GM19395 (cell line): ENCODE measurements around the gene CTNNA3.

ENCODE experiments used
- ATAC-seq: cut with Tn5 transposase; IDR thresholded peaks from one replicate; pipeline ENCODE4 v1.9.1; 2021; ENCODE audit warnings: mild to moderate bottlenecking, moderate library complexity; ENCODE audit not compliant: unreplicated experiment

CTNNA3 gene

DNA sequence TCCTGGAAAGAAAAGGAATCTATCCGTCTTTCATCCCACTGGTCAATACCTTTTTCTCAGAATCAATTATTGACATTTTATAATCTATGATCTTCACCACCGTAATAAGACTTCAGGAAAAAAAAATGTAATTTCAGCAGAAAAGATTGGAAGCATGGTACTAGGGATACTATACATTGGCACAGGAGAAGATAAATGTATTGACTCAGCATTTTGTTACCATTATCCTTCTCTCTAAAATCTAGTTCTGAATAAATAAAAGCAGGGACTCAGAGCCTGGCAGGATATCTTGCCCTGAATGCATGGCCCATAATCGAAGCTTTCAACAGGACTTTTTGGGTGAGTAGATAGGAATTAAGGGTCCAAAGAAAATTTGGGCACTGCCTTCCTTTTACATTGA is 649.5 kb downstream of the CTNNA3 start:
- ATAC-seq = no peak

DNA sequence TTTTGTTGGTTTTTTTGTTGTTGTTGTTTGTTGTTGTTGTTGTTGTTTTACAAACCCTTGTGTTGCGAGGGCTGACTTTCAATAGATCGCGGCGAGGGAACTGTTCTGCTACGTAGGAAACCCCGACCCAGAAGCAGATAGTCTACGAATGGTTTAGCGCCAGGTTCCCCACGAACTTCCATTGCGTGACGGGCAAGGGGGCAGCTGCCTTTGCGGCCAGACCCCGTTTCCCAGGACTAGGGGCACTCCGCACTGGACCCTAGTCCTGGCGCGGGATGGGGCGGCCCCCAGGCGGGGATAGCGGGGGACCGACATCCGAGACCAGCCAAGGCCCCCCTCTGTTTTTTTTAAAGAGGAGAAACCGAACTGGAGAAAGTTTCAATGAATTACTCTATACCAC is 650.6 kb downstream of the CTNNA3 start:
- ATAC-seq = no peak

DNA sequence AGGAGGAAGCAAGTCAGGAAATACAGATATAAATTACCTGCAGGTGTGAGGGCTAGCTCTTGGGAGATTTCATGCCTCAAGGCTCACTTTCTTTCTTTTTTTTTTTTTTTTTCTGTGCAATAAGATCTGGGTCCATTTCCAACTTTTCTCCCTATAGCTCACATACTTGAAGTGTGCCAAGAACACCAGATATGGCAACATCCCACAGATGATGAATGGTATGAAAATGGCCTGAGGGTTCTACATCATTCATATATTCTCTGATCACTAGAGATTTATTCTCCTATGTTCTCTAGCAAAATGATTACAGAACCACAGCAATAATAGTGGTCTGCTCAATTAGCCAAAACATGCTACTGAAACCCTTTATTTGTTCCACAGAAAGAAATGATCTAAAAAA is 653.0 kb downstream of the CTNNA3 start:
- ATAC-seq = no peak

DNA sequence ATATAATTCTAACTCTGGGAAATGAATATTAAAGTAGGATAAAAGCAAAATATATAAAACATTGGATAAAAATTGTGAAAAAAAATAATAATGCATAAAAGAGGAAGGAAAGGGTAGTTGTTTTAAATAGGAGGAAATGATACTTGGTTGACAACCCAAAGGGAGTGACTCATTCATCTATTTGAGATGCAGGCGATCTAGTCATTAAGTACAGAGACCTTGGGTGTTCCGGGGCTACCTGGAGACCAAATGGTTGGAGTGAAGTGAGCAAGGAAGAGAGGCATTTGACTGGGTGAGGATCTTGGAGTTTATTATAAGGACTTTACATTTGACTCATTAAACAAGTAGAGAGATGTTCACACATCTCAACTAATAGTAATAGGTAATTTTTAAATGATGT is 659.2 kb downstream of the CTNNA3 start:
- ATAC-seq = no peak

DNA sequence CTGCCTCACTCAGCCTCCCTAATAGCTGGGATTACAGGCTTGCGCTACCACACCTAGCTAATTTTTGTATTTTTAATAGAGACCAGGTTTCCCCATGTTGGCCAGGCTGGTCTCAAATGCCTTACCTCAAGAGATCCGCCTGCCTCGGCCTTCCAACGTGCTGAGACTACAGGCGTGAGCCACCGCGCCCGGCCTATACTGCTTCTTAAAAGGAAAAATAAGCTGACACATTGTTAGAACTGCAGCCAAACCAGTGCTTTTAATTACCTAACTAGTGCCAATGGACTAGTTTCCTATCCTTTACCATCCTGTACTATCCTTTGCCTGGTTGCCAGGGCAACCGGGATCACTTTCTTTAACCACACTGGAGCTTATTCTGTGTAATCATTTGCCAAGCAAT is 662.1 kb downstream of the CTNNA3 start:
- no peak for ATAC-seq

DNA sequence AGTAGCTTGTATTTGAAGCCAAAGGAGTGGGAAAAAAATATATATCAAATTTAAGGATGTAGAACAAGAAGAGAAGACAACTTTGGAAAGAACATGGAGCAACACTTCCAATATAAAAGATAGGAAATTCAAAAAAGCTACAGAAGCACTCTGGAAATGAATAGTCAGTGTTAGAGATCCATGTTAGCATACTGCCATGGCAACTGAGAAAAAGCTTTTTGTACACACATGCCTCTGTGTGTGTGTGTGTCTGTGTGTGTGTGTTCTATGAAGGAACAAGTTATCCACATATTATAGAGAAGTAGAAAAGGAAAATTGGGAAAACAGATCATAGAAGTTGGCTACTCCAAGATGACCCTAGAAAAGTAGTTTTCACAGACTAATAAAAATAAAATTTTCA is 673.9 kb downstream of the CTNNA3 start:
- ATAC-seq = no peak

DNA sequence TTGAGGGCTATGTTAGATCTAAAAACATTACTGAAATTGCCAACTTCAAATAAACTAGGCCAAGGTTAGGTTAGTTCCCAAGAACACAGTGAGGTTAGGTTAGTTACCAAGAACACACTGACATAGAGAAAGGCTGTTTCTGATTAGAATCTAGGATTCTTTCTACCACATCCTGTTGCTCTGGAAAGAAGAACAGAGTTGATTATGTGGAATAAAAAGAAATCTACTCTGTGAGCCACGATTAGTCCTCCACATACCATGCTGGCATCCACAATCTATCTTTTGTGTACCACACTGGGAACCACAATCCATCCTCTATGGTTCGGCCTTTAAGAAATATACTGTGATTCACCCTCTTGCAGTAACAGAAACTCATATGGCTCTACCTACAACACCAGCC is 678.8 kb downstream of the CTNNA3 start:
- ATAC-seq = no peak

DNA sequence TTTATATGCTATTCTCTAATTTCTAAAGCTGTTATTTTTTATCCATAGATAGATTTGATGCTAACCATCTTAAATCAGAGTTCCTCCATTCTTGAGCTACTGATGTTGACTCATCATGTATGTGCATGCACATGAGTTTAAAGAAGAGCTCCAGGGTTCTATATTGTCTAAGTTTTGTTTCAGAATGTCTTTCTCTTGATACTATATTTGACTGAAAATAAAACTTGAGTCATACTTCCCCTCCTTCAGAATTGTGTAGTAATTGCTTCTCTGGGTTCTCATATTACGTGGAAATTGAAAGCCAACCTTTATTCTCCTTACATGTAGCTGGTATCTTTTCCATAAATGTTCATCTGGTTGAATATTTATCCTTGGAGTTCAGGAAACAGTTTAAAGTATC is 680.8 kb downstream of the CTNNA3 start:
- ATAC-seq = no peak

DNA sequence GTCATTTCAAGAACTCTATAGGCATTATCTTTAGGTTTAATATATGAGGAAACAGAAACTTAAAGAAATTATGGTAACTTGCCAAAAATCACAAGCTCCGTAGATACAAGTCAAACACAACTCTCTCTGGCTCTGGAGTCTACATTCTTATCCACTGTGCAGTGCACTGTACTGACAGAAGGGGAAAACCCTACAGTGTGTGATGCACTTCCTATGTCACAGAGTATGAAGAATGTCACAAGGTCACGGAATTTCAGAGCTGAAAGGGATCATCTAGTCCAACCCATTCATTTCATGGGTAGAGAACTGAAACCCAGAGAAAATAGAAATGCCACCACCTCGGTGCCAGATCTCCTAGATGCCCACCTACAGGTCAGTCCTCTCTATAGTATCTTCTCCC is 684.0 kb downstream of the CTNNA3 start:
- ATAC-seq = no peak

DNA sequence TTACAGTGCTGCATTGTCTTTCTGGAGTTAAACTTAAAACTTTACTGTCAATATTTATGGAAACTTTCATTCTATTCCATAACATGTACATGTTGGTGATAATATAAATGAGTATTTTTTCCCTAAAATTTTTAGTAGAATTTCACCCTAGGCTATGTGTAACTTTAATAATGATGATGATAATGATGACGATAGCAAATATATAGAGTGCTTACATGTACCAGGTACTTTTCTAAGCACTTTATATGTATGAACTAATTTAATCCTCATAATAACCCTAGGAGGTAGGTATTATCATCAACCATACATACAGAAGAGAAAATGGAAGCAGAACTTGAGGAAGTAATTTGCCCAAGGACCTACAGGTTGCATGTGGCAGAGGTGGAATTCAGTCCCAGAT is 684.5 kb downstream of the CTNNA3 start:
- ATAC-seq = no peak

DNA sequence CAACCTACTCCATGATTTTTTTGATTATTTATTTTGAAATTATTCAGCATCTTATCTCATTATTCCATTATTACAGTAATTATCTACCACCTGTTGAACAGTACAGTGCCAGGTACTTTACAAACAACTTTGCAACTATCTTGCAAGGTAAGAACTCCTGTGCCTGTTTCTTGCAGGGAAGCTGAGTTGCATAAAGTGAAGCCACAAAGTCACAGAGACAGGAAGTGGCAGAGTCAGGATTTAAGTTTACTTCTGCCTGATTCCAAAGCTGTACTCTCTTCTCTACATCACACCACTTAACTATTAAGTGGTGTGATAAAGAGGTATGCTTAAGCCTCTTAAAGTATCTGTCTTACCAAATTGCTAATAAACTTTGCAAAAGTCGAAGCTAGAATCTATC is 690.0 kb downstream of the CTNNA3 start:
- ATAC-seq = no peak

DNA sequence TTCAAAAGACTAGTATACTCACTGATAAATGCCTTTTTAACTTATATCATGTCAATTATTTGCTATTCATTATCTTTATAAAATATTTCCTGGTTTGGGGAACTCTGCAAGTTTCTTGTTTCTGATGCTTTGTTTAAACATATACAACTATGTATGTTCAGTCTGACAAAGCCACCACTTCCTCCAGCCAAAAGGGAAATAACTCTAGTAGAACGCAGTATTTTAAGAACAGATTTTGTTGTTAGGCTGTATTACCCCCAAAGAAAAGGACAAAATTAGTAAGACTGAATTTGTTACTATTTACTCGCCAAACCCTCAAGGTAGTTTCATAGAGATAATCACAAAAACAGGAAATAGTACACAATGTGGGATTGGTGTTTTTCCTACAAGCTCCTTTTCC is 691.3 kb downstream of the CTNNA3 start:
- ATAC-seq = no peak

DNA sequence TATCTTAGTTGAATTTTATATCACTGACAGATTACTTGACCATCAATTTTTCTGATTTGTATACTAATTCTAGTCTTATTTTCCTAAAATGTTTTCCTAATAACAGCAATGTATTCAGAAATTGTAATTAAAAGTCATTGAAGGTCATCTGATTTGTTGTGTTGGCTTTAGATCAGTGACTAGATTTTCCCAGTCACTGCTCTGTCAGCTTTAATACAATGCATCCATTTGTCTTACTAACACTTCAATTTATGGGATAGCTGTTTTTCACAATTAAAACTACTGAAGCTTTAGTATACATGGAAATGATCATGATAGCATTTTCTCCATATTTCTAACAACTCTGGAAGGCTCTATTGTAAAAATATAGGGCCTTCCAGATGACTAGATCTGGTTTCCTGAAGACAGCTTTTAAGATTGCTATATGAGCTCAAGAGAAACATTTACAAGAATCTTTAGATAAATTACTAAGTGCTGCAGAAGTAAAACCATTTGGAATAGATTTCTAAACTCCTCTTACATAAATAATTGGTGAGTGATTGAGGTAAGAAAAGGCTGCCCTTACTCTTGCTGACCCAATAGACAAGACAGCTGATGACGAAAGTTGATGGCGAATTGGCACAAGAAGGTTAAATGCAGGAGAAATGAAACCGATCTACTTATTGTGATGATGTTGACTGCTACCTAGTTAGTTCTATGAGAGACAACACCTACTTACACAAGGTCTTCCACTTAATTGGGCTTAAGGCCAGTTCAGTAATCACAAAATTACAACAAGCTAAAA is 696.0 kb downstream of the CTNNA3 start:
- ATAC-seq = no peak

DNA sequence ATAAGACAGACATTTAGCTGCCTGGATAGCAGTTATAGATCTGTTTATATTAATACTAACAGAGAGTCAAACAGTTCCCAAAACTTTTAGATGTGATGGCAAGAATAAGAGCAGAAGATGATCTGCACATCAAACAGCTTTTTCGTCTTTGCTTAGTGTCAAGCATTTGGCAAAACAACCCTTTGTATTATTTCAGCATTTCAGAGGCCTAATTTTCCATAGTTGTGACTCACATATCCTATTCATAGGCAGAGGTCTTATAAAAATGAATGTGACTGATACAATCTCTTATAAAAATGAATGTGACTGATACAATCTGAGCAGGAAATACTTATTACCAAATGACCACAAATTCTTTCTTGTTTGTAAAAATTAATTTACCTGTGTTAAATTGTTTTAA is 699.0 kb downstream of the CTNNA3 start:
- ATAC-seq = no peak

DNA sequence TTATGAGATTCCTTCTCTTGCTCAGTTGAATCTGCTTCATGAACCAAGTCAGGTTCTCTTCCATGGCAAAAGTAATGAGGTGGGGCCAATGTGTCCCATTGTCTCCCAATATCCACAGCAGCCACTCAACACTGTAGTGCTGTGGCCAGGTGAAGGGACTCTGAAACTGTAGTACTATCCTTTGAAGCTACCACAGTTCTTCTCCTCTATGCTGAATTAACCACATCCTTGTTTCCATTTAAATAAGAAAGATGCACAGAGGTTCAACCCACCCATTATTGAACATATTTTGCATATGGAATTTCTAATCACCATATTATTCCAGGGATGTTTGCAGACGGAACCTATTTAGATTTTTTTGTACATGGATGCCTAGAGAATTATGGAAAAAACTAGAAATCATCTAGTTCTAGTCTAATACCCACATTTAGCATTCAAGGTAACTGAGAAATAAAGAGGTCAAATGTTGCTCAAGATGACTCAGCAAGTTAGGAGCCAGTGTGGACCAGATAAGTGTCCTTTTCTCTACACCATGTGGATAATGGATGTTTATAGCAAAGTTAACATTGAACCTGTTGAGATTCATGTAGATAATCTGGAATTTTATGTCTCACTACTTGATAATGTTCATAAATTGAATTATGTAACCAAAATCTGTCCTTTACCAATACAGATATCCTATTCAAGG is 705.7 kb downstream of the CTNNA3 start:
- no peak for ATAC-seq

DNA sequence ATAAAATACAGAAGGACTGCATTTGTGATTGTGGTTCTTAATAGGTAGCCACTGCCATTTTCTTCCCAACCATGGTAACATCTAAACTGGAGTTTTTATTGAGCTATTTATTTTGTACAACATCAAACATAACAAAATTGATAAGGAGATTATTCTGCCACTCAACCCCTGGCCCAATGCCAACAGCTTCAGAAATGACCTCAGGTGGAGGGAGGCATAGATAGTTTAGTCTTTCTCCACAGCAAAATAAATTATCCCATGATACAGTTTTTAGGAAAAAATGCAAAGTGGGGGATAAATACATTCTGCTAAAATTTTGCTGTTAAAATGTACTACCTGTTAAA is 712.5 kb downstream of the CTNNA3 start:
- no peak for ATAC-seq

DNA sequence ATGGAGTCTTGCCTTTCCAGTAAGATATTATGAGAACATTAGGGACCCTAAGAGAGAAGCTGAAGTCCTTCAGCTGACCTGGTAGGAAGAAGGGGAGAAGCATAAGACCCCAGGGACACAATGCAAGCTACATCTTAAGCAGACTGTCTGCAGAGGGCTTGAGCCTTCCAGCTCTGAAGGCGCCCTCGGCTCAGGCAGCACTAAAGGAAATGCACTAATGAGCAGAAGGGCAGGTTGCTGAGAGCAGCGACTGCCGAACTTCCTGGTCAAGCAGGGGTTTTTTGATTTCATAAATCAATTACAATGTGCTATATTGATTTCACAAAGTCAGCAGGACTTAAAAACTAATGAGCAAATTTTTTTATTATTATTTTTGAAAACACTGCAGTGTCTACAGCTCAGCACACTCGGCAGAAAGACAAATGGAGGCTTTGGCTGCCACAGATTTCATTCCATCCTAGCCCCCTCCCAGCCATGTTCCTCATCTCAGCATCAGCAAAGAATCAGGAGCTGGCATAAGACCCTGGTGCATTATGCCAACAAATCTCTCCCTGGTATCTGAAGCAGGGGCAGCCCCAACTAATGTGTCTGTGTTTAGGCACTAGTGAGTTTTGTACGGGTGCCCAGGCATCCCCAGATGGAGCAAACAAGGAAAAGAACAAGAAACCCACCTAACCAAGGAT is 713.1 kb downstream of the CTNNA3 start:
- ATAC-seq = no peak

DNA sequence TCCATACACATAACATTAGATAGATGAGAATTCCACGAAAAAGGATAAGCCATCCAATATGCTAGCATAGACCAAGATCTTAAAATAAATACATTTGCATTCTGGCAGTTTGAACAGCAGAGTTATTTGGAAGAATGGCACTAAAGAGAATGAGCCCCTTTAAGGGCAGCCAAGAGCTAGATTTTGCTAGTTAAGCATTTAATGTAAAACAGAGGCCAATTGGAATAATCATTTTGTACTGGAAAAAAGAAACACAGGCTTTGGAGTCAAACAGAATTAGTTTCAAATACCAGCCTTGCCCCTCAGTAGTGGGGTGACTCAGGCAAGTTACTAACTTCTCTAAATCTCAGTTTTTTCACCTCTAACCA is 714.0 kb downstream of the CTNNA3 start:
- no peak for ATAC-seq

DNA sequence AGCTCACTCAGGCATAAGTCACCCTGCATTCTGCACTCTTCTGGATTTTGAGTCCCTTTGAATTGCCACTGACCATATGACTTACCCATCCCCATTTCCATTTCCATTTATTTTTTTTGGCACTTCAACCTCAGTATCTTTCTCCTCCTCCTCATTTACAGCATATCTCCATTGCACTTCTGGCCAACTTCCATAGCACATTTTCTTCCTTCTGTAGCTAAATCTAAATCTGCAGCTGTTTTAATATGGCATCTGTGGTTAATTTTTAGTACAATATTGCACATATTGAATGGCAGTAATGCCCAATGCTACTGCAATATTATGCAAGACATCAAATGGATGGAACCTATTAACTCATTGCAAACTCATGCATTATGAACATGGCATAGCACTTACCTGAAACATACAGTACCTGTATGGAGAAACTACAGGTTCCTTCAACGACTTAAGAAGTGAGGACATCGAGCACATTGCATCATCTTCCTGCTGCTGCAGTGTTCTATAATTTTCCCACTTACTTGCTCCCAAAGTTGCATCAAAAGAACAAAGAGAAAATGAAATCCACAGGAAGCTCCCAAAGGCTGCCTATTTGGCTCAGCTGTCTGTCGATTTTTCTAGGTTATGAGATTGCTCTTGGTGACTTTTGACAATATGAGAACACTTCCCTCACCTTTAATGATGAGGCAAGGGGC is 714.5 kb downstream of the CTNNA3 start:
- no peak for ATAC-seq

DNA sequence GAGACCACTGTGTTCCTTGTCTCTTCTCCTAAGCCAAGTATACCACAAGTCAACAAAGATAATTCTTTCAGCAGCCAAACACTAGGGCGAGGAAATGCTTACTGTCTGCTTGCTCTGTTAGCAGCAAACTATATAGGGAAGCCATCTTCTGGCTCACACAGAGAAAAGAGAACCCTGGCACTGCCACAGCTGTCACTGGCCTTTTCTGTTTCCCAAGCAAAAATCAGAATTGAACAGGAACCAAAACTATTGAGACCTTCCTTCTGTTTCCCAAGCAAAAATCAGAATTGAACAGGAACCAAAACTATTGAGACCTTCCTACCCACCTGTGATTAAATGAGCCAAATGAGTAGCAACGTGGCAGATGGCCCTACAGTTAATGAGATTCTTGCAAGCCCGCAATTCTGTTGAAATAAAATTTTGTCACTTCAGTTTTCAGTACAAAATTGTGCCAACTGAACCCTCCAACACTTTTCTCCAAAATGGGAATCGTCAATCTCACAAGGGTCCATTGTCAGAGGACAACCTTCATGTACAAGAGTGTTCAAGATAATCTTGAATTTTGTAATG is 715.7 kb downstream of the CTNNA3 start:
- ATAC-seq = no peak

DNA sequence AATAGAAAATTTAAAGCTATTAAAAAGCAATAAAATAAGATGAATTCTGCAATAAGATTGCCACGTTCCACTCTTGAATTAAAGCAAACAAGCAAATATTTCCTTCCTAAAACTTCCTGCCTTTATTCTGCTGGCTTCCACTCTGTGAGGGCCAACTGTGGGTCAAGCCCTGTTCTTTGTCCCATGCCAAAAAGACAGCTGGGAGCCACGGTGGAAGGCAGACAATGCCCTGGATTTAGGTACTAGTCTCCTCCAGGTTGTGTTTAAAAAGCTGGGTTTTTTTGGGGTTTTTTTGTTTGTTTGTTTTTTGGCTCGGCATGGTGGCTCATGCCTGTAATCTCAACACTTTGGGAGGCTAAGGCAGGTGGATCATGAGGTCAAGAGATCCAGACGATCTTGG is 731.0 kb downstream of the CTNNA3 start:
- no peak for ATAC-seq
